Fibroblast of lung (primary cell): Measurements from ENCODE around the gene PTGIS. TPM values are rescaled to one million over a fixed set of nuclear protein-coding genes. Genes with fewer than 3 reads are reported as not detected.
A peak's percentile ranks its signal among the peaks of the same experiment; 100 is the strongest.
"Not testable (repeated sequence)": the region's sequence is repeated elsewhere in the genome, so short reads cannot be mapped to it uniquely, and the experiment has no call there.

Experiments
- DNase-seq, 2 donors: peaks; one replicate each; pipeline versions ENCODE4 v3.0.0 to v3.0.0-alpha.2; 2010; ENCODE audit warnings: low read depth in 2 of 2
- H2AFZ ChIP-seq: 2 replicates; pipeline ENCODE4 v1.5.1; 2012; ENCODE audit warnings: low read length, control low read depth, inconsistent platforms
- H3K27ac ChIP-seq: 2 replicates; pipeline ENCODE4 v1.5.1; 2011; ENCODE audit warnings: low read length, control low read depth; ENCODE audit not compliant: insufficient read depth
- H3K27me3 ChIP-seq: 2 replicates; pipeline ENCODE4 v1.5.1; 2011; ENCODE audit warnings: mild to moderate bottlenecking, low read length; ENCODE audit not compliant: control insufficient read depth, insufficient read depth
- H3K36me3 ChIP-seq: 2 replicates; pipeline ENCODE4 v1.5.1; 2011; ENCODE audit warnings: low read length; ENCODE audit not compliant: control insufficient read depth, insufficient read depth
- H3K4me1 ChIP-seq: 2 replicates; pipeline ENCODE4 v1.5.1; 2011; ENCODE audit warnings: low read length; ENCODE audit not compliant: control insufficient read depth, insufficient read depth; ENCODE audit errors: extremely low read depth
- H3K4me2 ChIP-seq: 2 replicates; pipeline ENCODE4 v1.5.1; 2011; ENCODE audit warnings: low read length, control low read depth; ENCODE audit not compliant: insufficient read depth; ENCODE audit errors: extremely low read depth
- H3K4me3 ChIP-seq, 4 experiments: fragments of 200-600 bp in 1 of 4; sonication (generic) in 1 of 4; replicated peaks in 1 of 4; 2 replicates each; pipeline ENCODE4 v1.5.1; 2011 to 2016; ENCODE audit warnings: low read length in 4 of 4, low read depth in 3 of 4, mild to moderate bottlenecking in 3 of 4, control low read depth in 2 of 4, inconsistent platforms in 1 of 4, mixed read lengths in 1 of 4; ENCODE audit not compliant: insufficient read depth in 1 of 4; ENCODE audit errors: control extremely low read depth in 1 of 4
- H3K79me2 ChIP-seq: 2 replicates; pipeline ENCODE4 v1.5.1; 2012; ENCODE audit warnings: mild to moderate bottlenecking, low read length, inconsistent platforms; ENCODE audit not compliant: control insufficient read depth, insufficient read depth
- H3K9ac ChIP-seq: 2 replicates; pipeline ENCODE4 v1.5.1; 2011; ENCODE audit warnings: mild to moderate bottlenecking, low read length, control low read depth; ENCODE audit not compliant: insufficient read depth
- H3K9me3 ChIP-seq: 2 replicates; pipeline ENCODE4 v1.5.1; 2012; ENCODE audit warnings: low read depth, low read length; ENCODE audit not compliant: control insufficient read depth, insufficient read depth
- H4K20me1 ChIP-seq: 2 replicates; pipeline ENCODE4 v1.5.1; 2011; ENCODE audit warnings: low read length; ENCODE audit not compliant: control insufficient read depth, insufficient read depth; ENCODE audit errors: extremely low read depth
- EZH2 ChIP-seq: IDR thresholded peaks from 2 replicates; pipeline ENCODE4 v1.5.1; 2012; ENCODE audit warnings: low read length, control low read depth, mild to moderate bottlenecking; ENCODE audit errors: missing control alignments
- polyA plus RNA-seq, 2 donors: library from polyadenylated mRNA; depleted of rRNA in 1 of 2; stranded (reverse) in 1 of 2; unstranded in 1 of 2; fragments of >200 nt; gene quantifications; 2 replicates each; pipeline ENCODE4 v1.2.1, GENCODE V29; 2011 to 2012; ENCODE audit warnings: missing spikeins in 1 of 2
- total RNA-seq: library from RNA; depleted of rRNA; stranded (reverse); fragments of >200 nt; gene quantifications from 2 replicates; pipeline ENCODE4 v1.2.1, GENCODE V29; 2014
- TF ChIP-seq, protein P1 (sequence below), 2 donors: IDR thresholded peaks in 1 of 2; conservative IDR thresholded peaks in 1 of 2; 1 replicate in 1 of 2; 2 replicates in 1 of 2; pipeline ENCODE4 v1.5.1; 2011 to 2012; ENCODE audit warnings: low read length in 2 of 2, control low read depth in 1 of 2, inconsistent platforms in 1 of 2, low read depth in 1 of 2, mild to moderate bottlenecking in 1 of 2

The PTGIS gene
- total and polyA plus RNA-seq, 2 donors (not counting 1 experiment from before 2014, with no cell fraction given), result 6.8 to 41.5 TPM

DNA sequence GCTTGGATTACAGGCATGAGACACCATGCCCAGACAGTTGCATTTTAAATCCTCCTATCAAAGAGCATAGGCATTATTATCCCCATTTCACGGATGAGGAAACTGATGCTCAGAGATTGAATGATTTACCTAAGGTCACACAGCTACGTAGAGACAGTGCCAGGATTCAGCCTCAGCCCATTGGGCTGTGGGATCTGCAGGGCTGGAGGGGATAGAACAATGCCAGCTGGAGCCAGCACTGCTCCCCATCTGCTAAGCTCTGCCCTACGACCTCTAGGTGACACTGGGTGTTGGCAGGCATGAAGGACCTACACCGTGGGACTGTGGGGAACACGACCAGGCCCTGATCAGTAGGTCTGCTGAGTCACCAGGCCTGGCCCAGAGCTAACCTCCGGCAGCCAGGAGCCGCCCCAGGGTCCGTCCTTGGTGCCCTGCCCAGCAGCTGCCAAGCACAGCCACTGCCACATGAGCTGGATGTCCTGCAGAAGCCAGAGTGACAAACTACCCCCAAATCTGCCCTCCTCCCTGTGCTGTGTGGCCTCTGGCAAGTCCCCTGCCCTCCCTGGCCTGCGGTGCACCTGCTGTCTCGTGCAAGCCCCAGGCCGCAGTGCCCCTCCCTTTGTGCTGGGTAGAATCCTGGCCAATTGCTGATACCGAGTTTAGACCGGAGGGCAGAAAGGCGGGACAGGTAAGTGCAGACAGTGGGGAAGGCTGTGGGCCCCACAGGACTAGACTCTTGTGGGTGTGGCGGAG is 47.6 kb upstream of the PTGIS start:
- Histone ChIP-seq H3K36me3 (no peaks in the 10 kb centered on the region), H3K79me2 (no peaks in the 10 kb centered on the region), H3K4me2 (no peak overlapping the region), H3K27me3 (no peaks in the 10 kb centered on the region), H4K20me1 (no peaks in the 10 kb centered on the region), H3K27ac (no peak overlapping the region), H2AFZ (no peak overlapping the region), H3K9ac (no peak overlapping the region), H3K4me1 (peaks cover 2% of the 10 kb centered on the region), H3K4me3 (no peak overlapping the region), H3K9me3 (no peaks in the 10 kb centered on the region)
- no peak for TF ChIP-seq EZH2
- TF ChIP-seq, protein P1, sequence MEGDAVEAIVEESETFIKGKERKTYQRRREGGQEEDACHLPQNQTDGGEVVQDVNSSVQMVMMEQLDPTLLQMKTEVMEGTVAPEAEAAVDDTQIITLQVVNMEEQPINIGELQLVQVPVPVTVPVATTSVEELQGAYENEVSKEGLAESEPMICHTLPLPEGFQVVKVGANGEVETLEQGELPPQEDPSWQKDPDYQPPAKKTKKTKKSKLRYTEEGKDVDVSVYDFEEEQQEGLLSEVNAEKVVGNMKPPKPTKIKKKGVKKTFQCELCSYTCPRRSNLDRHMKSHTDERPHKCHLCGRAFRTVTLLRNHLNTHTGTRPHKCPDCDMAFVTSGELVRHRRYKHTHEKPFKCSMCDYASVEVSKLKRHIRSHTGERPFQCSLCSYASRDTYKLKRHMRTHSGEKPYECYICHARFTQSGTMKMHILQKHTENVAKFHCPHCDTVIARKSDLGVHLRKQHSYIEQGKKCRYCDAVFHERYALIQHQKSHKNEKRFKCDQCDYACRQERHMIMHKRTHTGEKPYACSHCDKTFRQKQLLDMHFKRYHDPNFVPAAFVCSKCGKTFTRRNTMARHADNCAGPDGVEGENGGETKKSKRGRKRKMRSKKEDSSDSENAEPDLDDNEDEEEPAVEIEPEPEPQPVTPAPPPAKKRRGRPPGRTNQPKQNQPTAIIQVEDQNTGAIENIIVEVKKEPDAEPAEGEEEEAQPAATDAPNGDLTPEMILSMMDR (conservative IDR thresholded peaks at IDR 0.05 in 1 of 2, IDR thresholded peaks at IDR 0.05 in 1 of 2; ENCODE audit: low read depth in 1 of 2, low read length in 2 of 2), result no peak
- peak in 1 of 2 donors; percentile 33 for DNase-seq

DNA sequence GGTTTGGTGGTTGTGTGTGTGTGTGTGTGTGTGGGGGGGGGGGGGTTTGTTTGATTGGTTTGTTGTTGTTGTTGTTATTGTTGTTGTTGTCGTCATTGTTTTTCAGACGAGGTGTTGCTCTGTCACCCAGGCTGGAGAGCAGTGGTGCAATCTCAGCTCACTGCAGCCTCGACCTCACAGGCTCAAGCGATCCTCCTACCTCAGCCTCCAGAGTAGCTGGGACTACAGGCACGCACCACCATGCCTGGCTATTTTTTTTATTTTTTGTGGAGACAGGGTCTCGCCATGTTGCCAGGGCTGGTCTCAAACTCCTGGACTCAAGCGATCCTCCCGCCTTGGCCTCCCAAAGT is 47.1 kb upstream of the PTGIS start:
- H3K9ac ChIP-seq, H2AFZ ChIP-seq, DNase-seq, H3K79me2 ChIP-seq, H3K9me3 ChIP-seq, H3K4me1 ChIP-seq, H3K27me3 ChIP-seq, H3K27ac ChIP-seq, H3K36me3 ChIP-seq, H3K4me3 ChIP-seq, H3K4me2 ChIP-seq, H4K20me1 ChIP-seq: not testable (repeated sequence)

DNA sequence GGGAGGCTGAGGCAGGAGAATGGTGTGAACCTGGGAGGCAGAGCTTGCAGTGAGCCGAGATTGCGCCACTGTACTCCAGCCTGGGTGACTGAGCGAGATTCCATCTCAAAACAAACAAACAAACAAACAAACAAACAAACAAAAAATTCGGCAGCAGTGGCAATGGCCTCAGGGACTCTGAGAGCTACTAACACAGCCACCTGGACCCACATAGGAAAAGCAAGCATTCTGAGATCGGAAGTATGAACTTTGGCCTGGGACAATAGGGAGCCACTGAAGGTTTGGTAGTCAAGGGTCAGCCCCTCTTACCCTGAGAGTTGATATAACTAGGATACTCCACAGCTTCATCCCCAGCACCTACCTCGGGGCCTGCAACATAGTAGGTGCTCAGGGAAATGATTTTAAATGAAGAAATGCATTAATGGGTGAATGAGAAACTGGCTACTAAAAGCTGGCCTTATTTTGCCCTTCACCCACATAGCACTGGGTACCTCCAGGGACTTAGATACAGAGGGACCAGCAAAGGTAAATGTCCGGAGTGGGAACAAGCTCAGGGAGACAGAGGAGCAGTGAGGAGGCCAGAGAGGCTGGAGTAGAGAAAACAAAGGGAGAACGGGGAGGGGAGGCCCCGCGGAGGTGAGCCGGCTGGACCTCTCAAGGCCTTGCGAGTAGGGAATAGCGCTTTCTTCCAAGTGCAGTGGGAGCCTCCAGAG is 46.6 kb upstream of the PTGIS start:
- H4K20me1 ChIP-seq, result no peaks in the 10 kb centered on the region
- H3K27ac ChIP-seq, result no peak overlapping the region
- H3K4me1 ChIP-seq, result peaks cover 2% of the 10 kb centered on the region
- no peaks in the 10 kb centered on the region for H3K79me2 ChIP-seq
- TF ChIP-seq EZH2, result no peak
- TF ChIP-seq, protein P1 (conservative IDR thresholded peaks at IDR 0.05 in 1 of 2, IDR thresholded peaks at IDR 0.05 in 1 of 2; ENCODE audit: low read depth in 1 of 2, low read length in 2 of 2), result no peak
- no peak overlapping the region for H2AFZ ChIP-seq
- H3K36me3 ChIP-seq, result no peaks in the 10 kb centered on the region
- H3K27me3 ChIP-seq, result no peaks in the 10 kb centered on the region
- H3K4me3 ChIP-seq, result no peak overlapping the region
- no peak overlapping the region for H3K9ac ChIP-seq
- no peaks in the 10 kb centered on the region for H3K9me3 ChIP-seq
- H3K4me2 ChIP-seq, result no peak overlapping the region
- DNase-seq, result no peak
